M059J (cell line): ENCODE results near the gene SLC9A9. TPM values are rescaled to one million over a fixed set of nuclear protein-coding genes. Genes with fewer than 3 reads are reported as not detected.
A peak's percentile ranks its signal among the peaks of the same experiment; 100 is the strongest.

ENCODE experiments used
- DNase-seq: peaks from one replicate; pipeline ENCODE4 v3.0.0-alpha.2; 2012; ENCODE audit warnings: low read depth
- total RNA-seq: library from RNA; depleted of rRNA; stranded (reverse); fragments of >200 nt; shearing (Covaris generic); gene quantifications from 2 replicates; pipeline ENCODE4 v1.2.3, GENCODE V29; 2014

The SLC9A9 gene
- total RNA-seq, 1 experiment from 2014 or later = 0.10 TPM

DNA sequence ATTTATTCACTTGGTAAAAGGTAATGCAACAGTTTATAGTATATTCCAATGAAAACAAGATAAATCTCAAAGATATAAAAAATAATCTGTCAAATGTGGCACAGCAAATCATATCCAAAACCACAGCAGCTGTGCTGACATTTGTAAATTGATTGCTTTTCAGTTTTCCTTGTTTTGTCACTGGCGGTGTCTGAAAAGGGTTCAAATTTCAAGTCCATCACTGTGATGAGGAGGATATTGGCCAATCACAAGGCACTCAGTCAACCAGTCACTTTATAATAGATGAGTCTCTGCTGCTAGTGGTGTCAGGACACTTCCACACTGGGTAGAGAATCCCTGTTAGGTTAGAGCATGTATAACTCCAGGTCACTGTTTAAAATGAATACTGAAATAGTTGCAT is 154.8 kb downstream of the SLC9A9 start:
- no peak for DNase-seq

DNA sequence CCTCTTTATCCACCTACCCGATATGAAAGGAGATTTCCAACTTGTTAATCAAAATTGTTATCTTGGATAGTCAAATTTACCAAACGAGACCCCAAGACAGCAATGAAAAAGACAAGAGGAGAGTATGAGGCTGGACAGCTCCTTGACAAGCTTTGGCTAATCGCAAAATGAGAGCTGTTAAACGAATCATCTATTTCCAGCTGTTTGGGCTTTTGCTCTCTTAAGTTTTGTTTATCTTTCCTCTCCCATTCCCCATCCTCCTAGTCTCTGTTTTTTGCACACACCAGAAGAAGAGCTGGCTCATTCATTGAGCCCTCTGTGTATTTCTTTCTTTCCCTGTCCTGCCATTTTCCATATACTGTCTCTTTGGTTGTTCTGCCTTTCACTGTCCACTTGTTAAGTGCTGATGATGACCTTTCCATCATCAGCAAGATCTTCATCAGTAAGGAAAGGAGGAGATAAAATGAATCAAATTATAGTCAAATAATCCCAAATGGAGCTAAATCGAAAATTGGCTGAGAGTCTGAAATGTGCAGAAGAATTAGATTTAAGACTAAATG is 161.6 kb downstream of the SLC9A9 start:
- no peak for DNase-seq

DNA sequence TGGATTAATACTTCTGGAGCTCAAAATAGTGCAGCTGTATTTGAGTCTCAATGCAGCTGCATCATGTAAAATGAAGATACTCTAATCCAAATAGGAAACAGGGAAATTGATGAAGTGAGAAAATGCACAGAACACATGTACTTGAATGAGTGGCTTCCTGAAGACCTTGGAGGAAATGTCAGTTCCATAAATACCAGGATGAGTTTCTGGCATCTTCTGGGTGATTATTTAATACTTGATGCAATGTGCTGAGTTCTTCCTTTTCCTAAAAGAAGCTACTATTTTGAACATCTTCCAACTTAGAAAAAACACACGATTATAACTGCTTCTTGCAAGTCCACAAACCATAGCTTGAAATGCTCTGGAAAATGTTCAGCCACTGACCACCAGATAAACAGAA is 162.8 kb downstream of the SLC9A9 start:
- DNase-seq = no peak

DNA sequence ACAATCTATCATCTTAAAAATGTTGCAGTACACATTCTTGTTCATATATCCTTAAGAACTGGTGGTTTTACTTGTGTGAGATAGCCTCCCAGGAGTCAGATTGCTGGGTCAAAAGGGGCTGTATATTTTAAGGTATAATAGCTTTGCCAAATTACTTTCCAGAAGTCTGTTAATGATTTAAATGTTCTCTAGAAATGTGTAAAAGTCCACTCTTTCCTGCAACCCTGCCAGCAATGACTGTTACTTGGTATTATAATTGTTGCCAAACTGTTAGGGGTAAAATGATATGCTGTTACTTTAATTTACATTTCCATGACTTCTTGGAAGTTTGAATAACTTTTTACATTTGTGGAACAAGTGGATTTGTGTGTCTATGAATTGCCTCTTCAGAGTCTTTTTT is 170.8 kb downstream of the SLC9A9 start:
- DNase-seq = no peak

DNA sequence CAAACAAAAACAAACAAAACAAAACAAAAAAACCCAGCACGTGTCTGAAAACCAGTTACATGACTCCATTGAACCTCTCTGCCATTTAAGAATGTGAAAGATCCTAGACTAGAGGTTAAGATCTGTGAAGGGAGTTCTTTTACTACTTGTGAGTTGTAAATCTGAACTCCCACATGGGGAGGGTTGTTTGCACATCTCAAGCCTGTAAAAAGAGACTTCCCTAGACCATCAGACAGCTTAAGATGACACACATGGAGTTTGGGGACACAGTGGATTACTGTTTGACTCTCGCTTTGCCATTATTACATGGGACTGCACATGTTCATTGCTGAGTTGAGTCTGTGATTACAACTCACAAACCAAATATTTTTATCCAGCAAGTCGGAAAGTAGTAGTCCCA is 171.5 kb downstream of the SLC9A9 start:
- no peak for DNase-seq

DNA sequence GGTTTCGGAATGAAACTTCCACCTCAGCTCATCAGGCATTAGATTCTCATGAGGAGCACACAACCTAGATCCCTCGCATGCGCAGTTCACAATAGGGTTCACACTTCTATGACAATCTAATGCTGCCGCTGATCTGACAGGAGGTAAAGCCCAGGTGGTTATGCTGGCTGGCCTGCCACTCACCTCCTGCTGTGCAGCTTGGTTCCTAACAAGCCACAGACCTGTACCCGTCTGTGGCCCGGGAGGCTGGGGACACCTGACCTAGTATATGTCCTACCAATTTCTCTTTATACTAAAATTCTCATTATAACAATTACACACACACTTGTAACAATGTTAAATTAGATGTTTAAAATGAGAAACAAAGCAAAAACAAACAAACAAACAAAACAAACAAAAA is 172.2 kb downstream of the SLC9A9 start:
- DNase-seq = no peak

DNA sequence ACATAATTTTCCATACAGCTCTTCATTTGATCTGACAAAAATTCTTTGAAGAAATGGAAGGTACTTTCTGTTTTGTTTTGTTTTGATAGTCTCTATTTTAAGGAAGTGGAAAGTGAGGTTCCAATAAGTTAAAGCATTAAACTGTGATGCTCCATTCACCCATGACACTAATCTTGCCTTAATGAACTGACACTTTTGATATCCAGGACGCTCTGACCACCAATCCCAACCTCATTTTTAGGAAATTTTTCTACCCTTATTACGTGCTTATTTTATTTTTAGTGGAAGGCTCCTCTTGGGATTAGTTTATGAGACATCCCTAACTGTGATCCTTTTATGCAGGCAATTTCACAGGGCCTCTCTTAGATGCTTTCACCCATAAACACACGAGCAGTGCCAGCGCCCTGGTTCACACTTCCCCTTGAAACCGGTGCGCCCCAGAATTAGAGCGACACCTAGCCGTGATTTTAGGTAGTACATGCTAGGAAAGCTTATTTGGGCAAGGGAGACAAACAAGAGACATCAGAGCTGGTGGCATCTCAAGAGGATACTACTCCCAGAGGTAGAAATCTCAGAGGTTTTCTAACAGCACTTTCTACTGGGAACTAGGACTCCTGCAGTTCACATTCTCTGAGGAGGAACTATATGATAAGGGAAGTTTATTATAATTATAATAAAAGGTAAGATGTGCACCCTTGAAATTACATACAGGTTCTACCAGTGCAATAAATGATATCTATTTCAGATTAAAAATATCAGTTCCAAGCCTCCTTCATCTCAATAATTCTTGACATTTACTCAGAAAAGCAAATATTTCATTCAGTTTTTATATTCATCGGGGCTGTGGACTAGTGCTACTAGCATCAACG is 173.9 kb downstream of the SLC9A9 start:
- DNase-seq = peak; percentile 67

DNA sequence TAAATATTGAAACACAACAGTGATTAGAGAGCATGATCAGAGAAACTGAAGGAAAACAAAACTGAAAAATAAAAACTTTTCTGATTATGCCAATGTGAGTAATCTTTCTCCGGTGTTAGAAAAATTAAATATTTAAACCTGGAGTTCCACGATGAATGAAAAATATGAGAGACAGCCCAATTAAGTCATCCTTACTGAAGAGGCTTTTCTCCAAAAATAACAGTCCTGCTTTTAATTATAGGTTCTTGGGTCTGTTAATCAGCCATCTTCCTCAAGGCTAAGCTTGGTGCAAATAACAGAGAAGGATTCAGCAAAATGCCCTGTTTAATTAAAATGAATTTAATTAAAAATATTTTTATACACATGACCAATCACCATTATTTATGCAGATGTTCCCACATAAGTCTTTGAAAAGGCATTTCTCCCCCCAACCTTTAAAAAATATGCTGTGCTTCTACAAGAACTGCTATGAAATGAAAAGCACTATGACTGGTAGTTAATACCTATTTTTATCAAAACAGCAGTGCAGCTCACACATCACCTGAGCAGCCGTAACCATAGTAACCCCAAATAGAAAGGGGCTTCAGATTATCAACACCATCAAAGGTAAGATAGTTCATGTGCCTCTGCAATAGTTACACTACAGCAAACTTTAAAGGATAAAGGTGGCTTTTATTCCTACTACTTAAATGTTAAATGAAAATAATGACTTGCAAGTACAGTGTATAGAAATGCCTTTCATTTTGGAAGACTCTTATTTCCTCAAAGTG is 175.7 kb downstream of the SLC9A9 start:
- DNase-seq = no peak

DNA sequence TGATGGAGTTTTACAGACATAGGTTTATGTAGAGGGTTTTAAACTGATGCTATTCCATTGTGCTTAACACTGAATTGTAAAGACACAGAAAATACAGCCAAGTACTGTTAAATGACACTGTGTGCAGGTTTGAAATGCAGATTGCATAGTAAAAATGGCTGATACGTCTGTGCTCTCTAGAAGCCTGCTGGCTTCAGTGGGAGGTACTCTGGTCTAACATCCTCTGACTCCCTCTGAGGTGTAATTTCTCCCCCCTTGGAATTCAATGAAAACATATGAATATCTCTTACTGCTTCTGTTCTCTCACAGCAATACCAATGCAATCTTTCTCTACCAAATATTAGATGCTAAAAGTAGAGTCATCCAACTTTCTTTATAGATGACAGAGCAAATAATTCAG is 176.6 kb downstream of the SLC9A9 start:
- DNase-seq = no peak

DNA sequence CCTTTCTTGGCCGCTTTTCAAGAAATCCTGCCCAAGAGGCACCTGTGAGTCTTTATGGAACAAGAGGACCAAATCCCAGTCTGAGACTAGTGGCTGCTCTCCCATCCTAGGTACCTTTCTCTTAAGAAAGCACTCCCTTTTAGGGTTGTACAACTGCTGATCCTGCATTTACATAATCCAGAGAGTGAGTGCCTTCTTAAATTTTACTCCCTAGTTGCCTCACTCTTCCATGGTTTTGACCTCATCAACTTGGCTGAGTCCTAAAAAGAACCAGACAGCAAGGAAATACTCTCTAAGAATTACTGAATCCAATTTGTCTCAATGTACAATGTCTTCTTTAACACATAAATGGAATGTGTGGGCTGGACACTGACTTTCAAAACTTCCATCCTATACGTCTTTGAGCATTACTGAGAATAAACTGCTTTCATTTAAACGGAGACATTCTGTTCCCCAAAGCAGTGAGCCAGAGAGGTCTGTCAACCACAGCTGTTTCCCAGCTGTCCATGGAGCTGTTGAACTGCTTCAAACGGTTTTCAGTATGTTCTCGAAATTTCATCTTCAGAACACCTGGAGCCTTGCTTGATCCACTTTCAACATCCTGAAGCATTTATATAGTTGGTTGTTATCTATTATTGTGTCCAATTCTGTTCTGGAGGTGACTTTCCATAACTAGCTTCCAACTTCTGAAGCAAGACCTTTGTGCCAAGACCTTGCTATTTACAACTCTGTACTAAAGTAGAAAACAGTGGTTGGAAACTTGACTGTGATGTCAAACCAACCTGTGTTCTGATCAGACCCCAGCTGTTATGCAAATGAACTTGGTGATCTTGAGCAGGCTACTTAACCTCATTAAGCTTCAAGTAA is 179.1 kb downstream of the SLC9A9 start:
- DNase-seq = no peak

DNA sequence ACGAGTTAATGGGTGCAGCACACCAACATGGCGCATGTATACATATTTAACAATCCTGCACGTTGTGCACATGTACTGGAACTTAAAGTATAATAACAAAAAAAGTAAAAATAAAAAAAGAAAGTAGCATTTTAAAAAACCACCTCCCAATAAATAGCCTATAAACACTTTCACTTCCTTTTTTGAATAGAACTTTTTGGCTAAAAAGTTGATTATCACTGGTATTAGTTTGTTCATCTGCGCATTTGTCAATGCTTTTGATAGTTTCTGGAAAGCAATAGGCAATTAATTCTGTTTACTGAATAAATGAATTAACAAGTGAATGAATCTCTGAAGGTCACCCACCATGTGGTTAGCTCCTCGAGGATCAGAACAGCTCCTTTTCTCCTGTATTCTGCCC is 179.9 kb downstream of the SLC9A9 start:
- DNase-seq = no peak

DNA sequence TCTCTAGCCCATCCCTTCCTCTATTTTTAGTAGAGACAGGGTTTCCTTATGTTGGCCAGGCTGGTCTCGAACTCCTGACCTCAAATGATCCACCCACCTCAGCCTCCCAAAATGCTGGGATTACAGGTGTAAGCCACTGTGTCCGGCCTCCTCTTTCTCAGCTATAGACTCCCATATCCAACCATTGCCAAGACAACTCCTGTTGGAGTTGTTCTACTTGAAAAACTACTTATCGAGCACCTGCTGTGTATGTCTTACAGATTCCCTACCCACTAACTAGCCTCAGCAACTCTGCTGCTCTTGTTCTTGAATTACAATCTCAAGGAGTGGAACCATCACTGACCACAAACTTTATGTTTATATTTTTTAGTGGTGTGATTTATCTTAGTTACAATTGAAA is 186.6 kb downstream of the SLC9A9 start:
- DNase-seq = no peak

DNA sequence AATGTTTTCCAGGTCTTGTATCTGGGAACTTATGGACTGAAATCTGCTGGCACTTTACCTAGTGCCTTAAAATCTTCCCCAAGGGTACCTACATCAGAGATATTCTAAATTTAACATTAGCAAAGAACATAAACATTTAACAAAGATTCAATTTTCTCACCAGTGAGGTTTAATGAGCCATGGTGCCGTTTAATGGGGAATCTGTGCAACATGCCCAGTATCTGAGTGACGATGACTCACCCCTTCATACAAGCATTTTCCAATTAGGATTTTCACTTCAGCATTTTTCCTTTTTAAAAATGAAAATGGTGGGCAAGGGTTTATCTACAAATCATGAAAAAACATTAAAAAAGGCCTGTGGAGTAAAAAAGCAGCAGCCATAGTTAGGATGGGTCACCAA is 189.4 kb downstream of the SLC9A9 start:
- DNase-seq = peak; percentile 16

DNA sequence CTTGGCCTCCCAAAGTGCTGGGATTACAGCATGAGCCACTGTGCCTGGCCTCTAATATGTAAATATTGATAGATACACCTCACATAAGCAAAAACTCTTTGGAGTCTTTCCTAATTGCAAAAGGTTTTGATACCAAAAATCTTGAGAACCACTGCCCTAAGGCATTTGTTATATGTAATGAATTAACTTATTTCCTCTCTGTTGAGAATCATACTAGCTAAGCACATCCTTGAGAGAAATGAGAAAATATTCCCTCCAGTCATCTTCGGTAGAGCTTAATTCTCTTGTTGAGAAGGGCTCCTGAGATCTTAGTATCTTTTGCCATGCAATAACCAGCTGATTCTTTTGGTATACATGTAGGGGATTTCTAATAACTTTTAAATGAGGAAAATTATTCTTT is 190.2 kb downstream of the SLC9A9 start:
- no peak for DNase-seq

DNA sequence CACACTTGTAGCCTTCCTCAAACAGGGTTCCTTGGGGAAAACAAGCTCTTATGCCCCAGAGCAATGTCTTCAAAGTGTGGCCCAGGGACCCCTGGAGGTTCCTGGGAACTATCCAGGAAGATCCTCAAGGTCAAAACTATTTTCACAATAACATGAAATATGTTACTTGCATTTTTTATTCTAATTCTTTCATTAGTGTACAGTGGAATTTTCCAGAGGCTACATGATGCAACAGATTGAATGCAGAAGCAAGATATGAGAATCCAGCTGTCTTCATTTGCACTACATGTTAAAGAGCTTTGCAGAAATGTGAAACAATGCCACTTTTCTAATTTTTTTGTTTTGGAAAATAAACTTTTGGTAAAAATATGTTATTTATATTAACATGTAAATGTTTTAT is 190.9 kb downstream of the SLC9A9 start:
- DNase-seq = no peak

DNA sequence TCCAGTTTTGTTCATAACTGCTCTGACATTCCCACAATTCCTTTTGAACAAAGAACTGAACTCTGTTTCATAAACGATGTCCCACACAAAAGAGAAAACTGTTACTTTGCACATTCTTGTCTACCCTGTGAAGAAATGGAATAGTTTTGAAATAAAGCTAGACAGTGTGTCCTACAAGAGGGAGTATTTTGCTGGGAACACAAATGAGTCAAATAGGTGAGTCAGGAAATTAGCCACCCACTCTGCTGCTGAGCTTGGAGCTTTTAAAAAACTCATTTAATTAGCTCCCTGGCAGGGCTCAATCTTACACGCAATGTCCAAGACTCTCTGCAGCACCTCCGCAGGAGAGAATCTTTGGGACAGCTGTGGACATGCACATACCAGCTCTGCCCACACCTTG is 193.4 kb downstream of the SLC9A9 start:
- DNase-seq = peak; percentile 12

DNA sequence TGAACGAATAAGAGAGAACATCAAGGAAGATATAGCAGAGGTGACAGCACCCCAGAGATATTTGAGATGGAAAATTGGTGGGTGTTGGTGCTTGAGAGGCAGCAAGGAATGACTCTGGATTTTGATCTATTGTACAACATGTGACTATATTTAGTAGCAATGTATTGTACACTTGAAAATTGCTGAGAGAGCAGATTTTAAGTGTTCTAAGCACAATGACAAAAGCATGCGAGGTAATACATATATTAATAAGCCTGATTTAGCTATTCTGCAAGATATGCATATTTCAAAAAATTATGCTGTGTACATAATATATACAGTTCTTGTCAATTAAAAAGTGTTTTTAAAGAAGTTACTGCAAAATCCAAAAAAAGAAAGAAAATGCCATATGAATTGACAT is 194.3 kb downstream of the SLC9A9 start:
- no peak for DNase-seq

DNA sequence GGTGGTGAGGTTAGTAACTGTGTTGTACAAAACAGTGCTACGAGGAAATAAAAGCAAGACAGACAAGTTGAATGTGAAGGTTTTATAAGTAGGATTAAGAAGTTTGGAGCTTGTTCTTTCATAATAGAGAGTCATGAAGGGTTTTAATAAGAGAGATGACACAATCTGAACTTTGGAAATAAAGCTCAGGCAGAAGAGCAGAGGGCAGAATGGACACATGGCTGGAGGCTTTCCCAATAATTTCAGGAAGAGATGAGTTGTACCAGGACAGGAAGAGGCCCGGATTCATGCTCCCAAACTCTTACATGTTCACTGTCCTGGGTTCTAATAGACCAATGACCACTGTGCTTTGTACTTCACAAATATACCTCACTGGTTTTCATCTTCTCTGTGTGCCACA is 194.8 kb downstream of the SLC9A9 start:
- no peak for DNase-seq

DNA sequence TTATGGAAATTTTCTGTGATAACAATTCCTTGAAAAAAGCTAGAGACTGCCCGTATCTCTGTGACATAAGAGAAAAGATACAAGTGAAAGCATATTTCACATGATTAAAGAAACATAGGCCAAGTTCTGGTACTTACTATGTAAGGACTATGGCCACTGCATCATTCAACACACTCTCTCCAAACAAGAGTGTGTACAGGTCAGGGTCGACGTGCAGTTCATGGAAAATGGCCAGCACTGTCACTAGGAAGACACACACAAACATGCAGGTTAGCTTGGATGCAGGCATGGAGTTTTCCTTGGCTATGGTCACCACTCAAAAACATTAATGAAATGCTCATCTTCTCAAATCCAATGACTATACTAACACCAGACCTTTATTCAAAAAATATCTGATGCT is 196.2 kb downstream of the SLC9A9 start:
- DNase-seq = no peak

DNA sequence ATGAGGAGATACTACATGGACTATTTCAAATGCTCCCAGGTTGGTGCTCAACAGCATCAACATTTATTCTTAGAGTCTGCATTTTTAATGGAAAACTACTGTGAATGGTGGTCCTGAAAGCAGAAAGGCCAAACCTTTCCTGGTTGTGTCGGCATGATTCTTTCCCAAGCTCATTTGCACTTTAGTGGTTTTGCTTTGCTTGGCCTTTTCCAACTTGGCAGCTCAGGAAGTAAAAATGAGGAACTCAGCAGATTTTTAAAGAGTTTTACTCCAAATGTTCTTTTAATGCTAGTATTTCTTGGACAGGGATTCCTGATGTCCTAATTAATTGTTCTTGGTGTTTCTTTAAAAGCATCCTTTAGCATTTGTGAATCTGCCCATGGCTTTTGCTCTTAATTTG is 197.4 kb downstream of the SLC9A9 start:
- DNase-seq = no peak

DNA sequence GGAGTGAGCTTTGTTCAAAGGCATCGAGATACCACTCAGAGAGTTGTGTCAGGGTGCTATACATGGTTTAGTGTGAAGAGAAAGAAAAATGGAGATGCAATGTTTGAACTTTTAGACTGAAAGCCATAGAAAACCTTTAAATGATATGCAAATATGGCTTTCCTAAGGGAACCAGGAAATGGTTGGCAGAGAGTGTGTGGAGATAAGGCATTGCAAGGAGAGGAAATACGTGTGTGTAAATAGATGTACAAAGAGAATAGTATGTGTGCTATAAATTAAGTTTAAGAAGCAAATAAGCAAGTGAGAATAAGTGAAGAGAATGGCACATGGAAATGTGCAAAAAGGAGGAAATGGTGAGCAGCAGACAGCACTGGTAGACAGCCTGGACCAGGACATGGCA is 198.1 kb downstream of the SLC9A9 start:
- DNase-seq = no peak

DNA sequence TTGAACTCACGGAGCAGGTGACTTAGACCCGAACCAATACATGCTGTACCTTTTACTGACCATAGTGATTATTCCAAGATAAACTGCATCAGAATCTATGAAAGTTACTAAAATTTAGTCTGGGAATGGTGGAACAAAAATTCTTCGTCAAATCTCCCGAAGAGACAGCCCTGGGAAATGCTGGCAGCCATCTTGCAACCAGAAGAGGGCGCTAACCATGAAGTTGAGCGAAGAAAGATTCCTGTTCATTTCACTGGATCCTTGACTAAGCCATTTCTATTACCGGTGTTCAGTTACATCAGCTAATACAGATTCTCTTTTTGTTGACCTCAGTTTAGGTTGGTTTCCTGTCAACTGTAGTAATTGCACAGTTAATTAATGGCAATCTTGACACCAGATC is 199.6 kb downstream of the SLC9A9 start:
- peak; percentile 8 for DNase-seq
